Esophagus squamous epithelium (tissue), 5 donors: ENCODE data around the gene WIPF3. TPM values are rescaled to one million over a fixed set of nuclear protein-coding genes. Genes with fewer than 3 reads are reported as not detected.

Source experiments
- DNase-seq: peaks from one replicate; lab custom pipeline; 2025; lab: John Stamatoyannopoulos, UW
- H3K27ac ChIP-seq, 4 donors: fragments of 200-600 bp; sonication (generic); one replicate each; pipeline ENCODE4 v1.5.1; 2016 to 2019; ENCODE audit warnings: mild to moderate bottlenecking in 1 of 4
- H3K27me3 ChIP-seq, 4 donors: fragments of 200-600 bp; sonication (generic); 1 replicate in 3 of 4; 2 replicates in 1 of 4; pipeline versions ENCODE4 v1.5.1 to v1.6.0; 2017 to 2021; ENCODE audit warnings: antibody characterized with exemption in 1 of 4
- H3K36me3 ChIP-seq, 3 donors: fragments of 200-600 bp; sonication (generic); one replicate each; pipeline ENCODE4 v1.5.1; 2016 to 2019
- H3K4me1 ChIP-seq, 3 donors: fragments of 200-600 bp; sonication (generic); one replicate each; pipeline ENCODE4 v1.5.1; 2017 to 2019
- H3K4me3 ChIP-seq, 4 donors: fragments of 200-600 bp; sonication (generic); 1 replicate in 3 of 4; 2 replicates in 1 of 4; pipeline ENCODE4 v1.5.1; 2016 to 2019; ENCODE audit warnings: mild to moderate bottlenecking in 2 of 4, moderate library complexity in 1 of 4
- H3K9me3 ChIP-seq, 3 donors: fragments of 200-600 bp; sonication (generic); one replicate each; pipeline ENCODE4 v1.5.1; 2016 to 2019
- POLR2A ChIP-seq, 4 donors: fragments of 450-650 bp; IDR thresholded peaks; one replicate each; pipeline ENCODE4 v1.6.1; 2017; ENCODE audit warnings: antibody characterized with exemption in 4 of 4, mild to moderate bottlenecking in 4 of 4, moderate library complexity in 3 of 4
- WGBS, 2 donors: methylation state at CpG; one replicate each; pipeline ENCODE4 v1.1.5; 2018; 5-methylcytosine and 5-hydroxymethylcytosine counted together
- intact Hi-C: fragments of 100-400 bp; cut with DNase I; formaldehyde crosslinking; loops from one replicate; pipeline ENCODE4 v1.15.0; 2022
- total RNA-seq, 4 donors: library from RNA; depleted of rRNA; stranded (reverse); fragments of >200 nt; gene quantifications; one replicate each; pipeline ENCODE4 v1.1.0, GENCODE V29; 2016
- TF ChIP-seq, protein P1 (sequence below), 6 experiments: fragments of 450-650 bp in 4 of 6; fragments of 200-600 bp in 2 of 6; sonication (generic) in 2 of 6; IDR thresholded peaks; one replicate each; pipeline ENCODE4 v1.5.1; 2016 to 2019; ENCODE audit warnings: antibody characterized with exemption in 6 of 6, mild to moderate bottlenecking in 4 of 6, moderate library complexity in 4 of 6
- donor health status: DM: yes; HTN: yes; CAD: no.

Gene WIPF3
- total RNA-seq, 4 donors from 2014 or later = 0.18 to 1.1 (median 0.61) TPM; not detected in 1

DNA sequence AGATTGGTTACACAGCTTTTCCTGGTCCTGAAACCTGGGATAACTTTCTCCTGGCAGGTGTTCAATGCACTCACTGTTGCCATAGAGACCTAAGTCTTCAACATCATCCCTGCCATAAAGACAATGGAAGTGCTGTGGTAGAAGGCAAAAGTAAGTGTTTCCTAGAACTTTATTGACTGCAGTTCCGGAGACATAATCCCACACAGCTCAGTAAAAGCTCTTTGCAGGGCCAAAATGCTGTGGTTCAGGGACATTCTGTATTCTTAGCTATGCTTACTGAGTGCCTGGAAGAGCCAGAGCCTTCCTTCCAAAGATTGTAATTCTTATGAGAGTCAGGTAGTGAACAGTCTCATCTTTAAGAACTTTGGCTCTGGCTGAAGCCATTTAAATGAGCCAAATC, 5.3 kb downstream of the WIPF3 start:
- TF ChIP-seq, protein P1, sequence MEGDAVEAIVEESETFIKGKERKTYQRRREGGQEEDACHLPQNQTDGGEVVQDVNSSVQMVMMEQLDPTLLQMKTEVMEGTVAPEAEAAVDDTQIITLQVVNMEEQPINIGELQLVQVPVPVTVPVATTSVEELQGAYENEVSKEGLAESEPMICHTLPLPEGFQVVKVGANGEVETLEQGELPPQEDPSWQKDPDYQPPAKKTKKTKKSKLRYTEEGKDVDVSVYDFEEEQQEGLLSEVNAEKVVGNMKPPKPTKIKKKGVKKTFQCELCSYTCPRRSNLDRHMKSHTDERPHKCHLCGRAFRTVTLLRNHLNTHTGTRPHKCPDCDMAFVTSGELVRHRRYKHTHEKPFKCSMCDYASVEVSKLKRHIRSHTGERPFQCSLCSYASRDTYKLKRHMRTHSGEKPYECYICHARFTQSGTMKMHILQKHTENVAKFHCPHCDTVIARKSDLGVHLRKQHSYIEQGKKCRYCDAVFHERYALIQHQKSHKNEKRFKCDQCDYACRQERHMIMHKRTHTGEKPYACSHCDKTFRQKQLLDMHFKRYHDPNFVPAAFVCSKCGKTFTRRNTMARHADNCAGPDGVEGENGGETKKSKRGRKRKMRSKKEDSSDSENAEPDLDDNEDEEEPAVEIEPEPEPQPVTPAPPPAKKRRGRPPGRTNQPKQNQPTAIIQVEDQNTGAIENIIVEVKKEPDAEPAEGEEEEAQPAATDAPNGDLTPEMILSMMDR (IDR thresholded peaks at IDR 0.05) = no peak
- TF ChIP-seq POLR2A (IDR thresholded peaks at IDR 0.05) = no peak
- Histone ChIP-seq H3K4me3 (no peak overlapping the region), H3K27ac (no peak overlapping the region), H3K36me3 (no peaks in the 10 kb centered on the region), H3K27me3 (peaks cover 5 to 84% (median 12%) of the 10 kb centered on the region in 4 donors), H3K9me3 (no peaks in the 10 kb centered on the region), H3K4me1 (peaks cover 6 to 14% (median 10%) of the 10 kb centered on the region in 3 donors)
- no peak for DNase-seq
- WGBS, 2 donors = 30 to 73% methylated on average over 1 of the region's 1 CpG
- intact Hi-C loops = no loop called here

DNA sequence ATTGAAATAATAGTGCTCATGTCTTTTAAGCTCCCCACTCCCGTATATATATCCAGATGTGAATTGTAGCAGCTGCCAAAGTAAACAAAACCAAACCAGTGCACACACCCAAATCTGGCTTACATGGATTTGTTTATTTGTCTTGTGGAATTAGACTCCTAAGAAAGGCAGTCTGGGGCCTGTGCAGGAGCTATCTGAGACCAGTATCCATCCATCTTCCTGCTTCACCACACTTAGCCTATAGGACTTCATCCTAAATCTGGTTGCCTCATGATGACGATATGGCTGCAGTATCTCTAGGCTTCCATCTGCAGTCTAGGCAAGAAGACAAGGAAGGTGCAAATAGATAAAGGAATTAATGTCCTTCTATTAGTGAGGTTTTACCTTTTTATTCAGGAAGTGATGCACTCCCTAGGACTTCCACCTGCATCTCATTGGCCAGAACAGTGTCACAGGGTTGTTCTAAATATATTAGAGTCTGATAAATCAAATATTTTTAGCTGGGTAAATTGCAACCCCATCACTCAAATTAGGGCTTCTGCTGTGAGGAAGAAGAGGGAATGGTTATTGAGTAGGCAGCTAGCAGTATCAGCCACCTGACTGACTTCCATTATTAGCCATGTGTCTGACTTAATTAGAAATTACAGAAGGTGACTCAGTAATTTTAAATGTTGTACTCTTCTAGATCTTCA, 6.0 kb downstream of the WIPF3 start:
- Histone ChIP-seq H3K27me3 (peaks cover under 1 to 76% (median 6%) of the 10 kb centered on the region in 4 donors), H3K9me3 (no peaks in the 10 kb centered on the region), H3K36me3 (no peaks in the 10 kb centered on the region), H3K4me3 (no peak overlapping the region), H3K4me1 (peaks cover 0 to 7% (median 5%) of the 10 kb centered on the region in 3 donors), H3K27ac (no peak overlapping the region)
- DNase-seq = no peak
- TF ChIP-seq, protein P1 (IDR thresholded peaks at IDR 0.05) = no peak
- no peak for TF ChIP-seq POLR2A (IDR thresholded peaks at IDR 0.05)
- 21 to 32% methylated on average over 2 of the region's 2 CpGs for WGBS, 2 donors
- intact Hi-C loops = no loop called here

DNA sequence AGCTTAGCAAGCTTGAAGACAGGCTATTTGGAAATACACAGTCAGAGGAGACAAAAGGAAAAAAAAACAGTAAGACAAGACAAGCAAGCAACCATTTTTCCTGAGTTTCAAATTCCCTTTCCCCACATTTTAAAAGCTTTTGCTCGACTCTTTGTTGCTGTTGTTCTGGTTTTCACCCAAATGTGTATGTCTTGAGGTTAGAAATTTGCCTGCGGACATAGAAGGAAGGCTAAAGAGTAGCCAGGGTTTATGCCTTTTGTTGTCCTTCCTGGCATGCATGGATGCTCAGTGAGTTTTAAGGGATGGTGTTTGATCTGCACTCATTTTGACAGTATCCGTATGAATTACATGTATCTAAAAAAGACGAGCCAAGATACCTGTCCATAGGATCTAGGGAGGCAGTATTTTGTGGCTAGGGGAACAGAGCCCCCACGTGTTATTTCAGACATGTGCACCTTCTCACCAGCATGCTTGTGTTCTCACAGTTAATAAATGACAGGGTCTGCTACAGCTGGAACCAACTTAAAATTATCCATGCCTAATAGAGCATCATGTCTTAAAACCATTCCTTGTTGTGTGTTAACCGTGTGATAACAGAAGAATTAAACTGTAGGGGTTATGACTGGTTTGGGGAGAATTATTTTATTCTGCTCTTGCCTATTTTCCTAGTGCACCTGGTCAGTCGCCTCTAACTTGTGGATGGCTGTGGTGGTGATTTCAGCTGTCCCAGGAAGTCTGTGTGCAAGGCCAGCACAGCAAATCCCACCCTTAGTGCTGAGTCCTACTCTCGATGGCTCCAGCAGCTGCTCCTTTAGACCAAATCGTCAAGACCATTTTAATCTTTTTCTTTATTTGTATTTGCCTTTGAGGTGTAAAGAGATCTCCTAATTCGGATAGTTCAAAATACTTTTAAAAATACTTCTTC, 9.1 kb downstream of the WIPF3 start:
- Histone ChIP-seq H3K9me3 (no peaks in the 10 kb centered on the region), H3K27ac (no peak overlapping the region), H3K4me1 (no peaks in the 10 kb centered on the region), H3K4me3 (no peak overlapping the region), H3K27me3 (peaks cover 0 to 49% (median 0%) of the 10 kb centered on the region in 4 donors), H3K36me3 (no peaks in the 10 kb centered on the region)
- 68 to 78% methylated on average over 10 of the region's 10 CpGs for WGBS, 2 donors
- no peak for DNase-seq
- no peak for TF ChIP-seq POLR2A (IDR thresholded peaks at IDR 0.05)
- TF ChIP-seq, protein P1 (IDR thresholded peaks at IDR 0.05) = no peak
- intact Hi-C loops = no loop called here

DNA sequence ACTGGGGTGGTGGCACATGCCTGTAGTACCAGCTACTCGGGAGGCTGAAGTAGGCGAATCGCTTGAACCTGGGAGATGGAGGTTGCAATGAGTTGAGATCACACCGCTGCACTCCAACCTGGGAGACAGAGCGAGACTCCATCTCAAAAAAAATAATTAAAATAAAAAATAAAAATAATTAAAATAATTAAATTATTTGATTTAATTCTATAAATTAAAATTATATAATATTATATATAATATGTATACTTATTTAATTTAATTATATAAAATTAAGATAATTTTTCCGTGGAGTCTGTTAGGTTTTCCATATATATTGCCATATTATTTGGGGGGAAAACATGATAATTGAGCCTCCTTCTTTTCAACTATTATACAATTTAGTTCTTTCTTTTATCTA, 12.0 kb downstream of the WIPF3 start:
- Histone ChIP-seq H3K27ac (no peak overlapping the region), H3K36me3 (no peaks in the 10 kb centered on the region), H3K4me3 (no peak overlapping the region), H3K27me3 (peaks cover 0 to 37% (median 0%) of the 10 kb centered on the region in 4 donors), H3K9me3 (no peaks in the 10 kb centered on the region), H3K4me1 (no peaks in the 10 kb centered on the region)
- intact Hi-C loops = no loop called here
- TF ChIP-seq, protein P1 (IDR thresholded peaks at IDR 0.05) = no peak
- no peak for TF ChIP-seq POLR2A (IDR thresholded peaks at IDR 0.05)
- 94 to 95% methylated on average over 6 of the region's 6 CpGs for WGBS, 2 donors
- DNase-seq = no peak
